ENCODE measurements around the gene UBE2E2. TPM values are rescaled to one million over a fixed set of nuclear protein-coding genes. Genes with fewer than 3 reads are reported as not detected.

Gene UBE2E2
- total RNA-seq, 1 experiment from 2014 or later = 38.6 TPM

DNA sequence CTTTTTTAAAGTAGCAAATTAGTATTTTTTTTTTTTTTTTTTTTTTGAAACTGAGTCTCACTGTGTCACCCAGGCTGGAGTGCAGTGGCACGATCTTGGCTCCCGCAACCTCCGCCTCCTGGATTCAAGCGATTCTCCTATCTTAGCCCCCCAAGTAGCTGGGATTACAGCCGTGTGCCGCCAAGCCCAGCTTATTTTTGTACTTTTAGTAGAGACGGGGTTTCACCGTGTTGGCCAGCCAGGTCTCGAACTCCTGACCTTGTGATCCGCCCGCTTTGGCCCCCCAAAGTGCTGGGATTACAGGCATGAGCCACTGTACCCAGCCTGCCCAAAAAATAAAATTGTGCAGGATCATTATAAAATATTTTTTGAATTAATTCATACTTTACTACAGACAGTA lies 330.5 kb downstream of the UBE2E2 start:
- Mint-ChIP-seq H3K4me3 (no peak overlapping the region), H3K4me1 (peaks cover 15 to 16% of the 10 kb centered on the region in 2 experiments), H3K9me3 (no peaks in the 10 kb centered on the region), H3K36me3 (ENCODE audit: insufficient read depth in 1 of 3, low read depth in 3 of 3) (no peaks in the 10 kb centered on the region), H3K27me3 (ENCODE audit: low read depth) (no peaks in the 10 kb centered on the region), H3K27ac (no peak overlapping the region)
- H3K27ac ChIP-seq (ENCODE audit: insufficient read length, low read depth, low read length) = no peak overlapping the region
- no peaks in the 10 kb centered on the region for H3K23me2 ChIP-seq (ENCODE audit: insufficient read length, low read depth, low read length, poor library complexity, severe bottlenecking)
- no peak overlapping the region for H2AFZ ChIP-seq (ENCODE audit: low read length)
- no peak overlapping the region for H2BK12ac ChIP-seq (ENCODE audit: insufficient read length, low read depth, low read length)
- no CpG with 5 or more reads among the region's 11 CpGs for WGBS (ENCODE audit: extremely low coverage, insufficient read length, low lambda C conversion rate)
- peaks cover 6% of the 10 kb centered on the region; the same call in 1 of the 2 replicates for H3K4me1 ChIP-seq (ENCODE audit: insufficient read depth, low read length)
- no peaks in the 10 kb centered on the region for H3K79me1 ChIP-seq (ENCODE audit: insufficient read depth, low read depth, low read length, poor library complexity, severe bottlenecking)
- TF ChIP-seq, protein P1, sequence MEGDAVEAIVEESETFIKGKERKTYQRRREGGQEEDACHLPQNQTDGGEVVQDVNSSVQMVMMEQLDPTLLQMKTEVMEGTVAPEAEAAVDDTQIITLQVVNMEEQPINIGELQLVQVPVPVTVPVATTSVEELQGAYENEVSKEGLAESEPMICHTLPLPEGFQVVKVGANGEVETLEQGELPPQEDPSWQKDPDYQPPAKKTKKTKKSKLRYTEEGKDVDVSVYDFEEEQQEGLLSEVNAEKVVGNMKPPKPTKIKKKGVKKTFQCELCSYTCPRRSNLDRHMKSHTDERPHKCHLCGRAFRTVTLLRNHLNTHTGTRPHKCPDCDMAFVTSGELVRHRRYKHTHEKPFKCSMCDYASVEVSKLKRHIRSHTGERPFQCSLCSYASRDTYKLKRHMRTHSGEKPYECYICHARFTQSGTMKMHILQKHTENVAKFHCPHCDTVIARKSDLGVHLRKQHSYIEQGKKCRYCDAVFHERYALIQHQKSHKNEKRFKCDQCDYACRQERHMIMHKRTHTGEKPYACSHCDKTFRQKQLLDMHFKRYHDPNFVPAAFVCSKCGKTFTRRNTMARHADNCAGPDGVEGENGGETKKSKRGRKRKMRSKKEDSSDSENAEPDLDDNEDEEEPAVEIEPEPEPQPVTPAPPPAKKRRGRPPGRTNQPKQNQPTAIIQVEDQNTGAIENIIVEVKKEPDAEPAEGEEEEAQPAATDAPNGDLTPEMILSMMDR (conservative IDR thresholded peaks at IDR 0.05) = no peak
- no peak overlapping the region for H2AK5ac ChIP-seq (ENCODE audit: insufficient read length, low read length)
- no peak for DNase-seq
- H3K9me3 ChIP-seq (ENCODE audit: control insufficient read depth, low read depth, low read length) = no peaks in the 10 kb centered on the region
- H4K8ac ChIP-seq (replicated peaks; ENCODE audit: insufficient read length, low read depth, low read length) = no peak overlapping the region
- H4K20me1 ChIP-seq (ENCODE audit: control insufficient read depth, insufficient read depth, insufficient read length) = no peaks in the 10 kb centered on the region
- H2BK120ac ChIP-seq (ENCODE audit: low read depth, low read length, poor library complexity, severe bottlenecking) = no peak overlapping the region
- no peak overlapping the region for H2BK20ac ChIP-seq (ENCODE audit: low read depth, low read length, poor library complexity, severe bottlenecking)
- H3K27me3 ChIP-seq (ENCODE audit: insufficient read depth, low read length) = no peaks in the 10 kb centered on the region
- no peak overlapping the region for H3K9ac ChIP-seq (ENCODE audit: extremely low read depth, insufficient read length, low read length)
- no peak overlapping the region for H2BK15ac ChIP-seq (ENCODE audit: low read depth, low read length)
- no peak overlapping the region for H2BK5ac ChIP-seq (ENCODE audit: insufficient read length, low read length)
- no peak overlapping the region for H3K18ac ChIP-seq (ENCODE audit: insufficient read length, low read depth, low read length)
- no peak overlapping the region for H4K5ac ChIP-seq (ENCODE audit: insufficient read length, low read depth, low read length)
- no peak overlapping the region for H3K4ac ChIP-seq (ENCODE audit: low read depth, low read length)
- no peak overlapping the region for H3K23ac ChIP-seq (ENCODE audit: insufficient read length, low read depth, low read length)
- H3K14ac ChIP-seq (ENCODE audit: insufficient read depth, low read length) = no peak overlapping the region
- H3K4me2 ChIP-seq (ENCODE audit: insufficient read depth, insufficient read length, low read length) = no peak overlapping the region
- no peaks in the 10 kb centered on the region for H3K79me2 ChIP-seq (ENCODE audit: insufficient read depth, low read length)
- no peak overlapping the region for H3K56ac ChIP-seq (ENCODE audit: insufficient read length, low read depth, low read length)
- H4K91ac ChIP-seq (ENCODE audit: insufficient read length, low read depth, low read length) = no peak overlapping the region
- H3T11ph ChIP-seq (ENCODE audit: low read length) = no peak overlapping the region

Measured in H9 (cell line).